Astrocyte (in vitro differentiated cells and primary cell): ENCODE measurements around the gene TULP4.
"Not testable (repeated sequence)": the region's sequence is repeated elsewhere in the genome, so short reads cannot be mapped to it uniquely, and the experiment has no call there.

Experiments
- EZH2 ChIP-seq: IDR thresholded peaks from 2 replicates; pipeline ENCODE4 v1.6.1; 2012; ENCODE audit warnings: mild to moderate bottlenecking, low read length, inconsistent platforms; ENCODE audit not compliant: insufficient read depth
- TF ChIP-seq, protein P1 (sequence below): IDR thresholded peaks from 2 replicates; pipeline ENCODE4 v1.5.1; 2011; ENCODE audit warnings: low read depth, mild to moderate bottlenecking, inconsistent platforms, low read length, moderate library complexity; ENCODE audit not compliant: insufficient read depth

- not testable (repeated sequence) for TF ChIP-seq EZH2
- TF ChIP-seq, protein P1, sequence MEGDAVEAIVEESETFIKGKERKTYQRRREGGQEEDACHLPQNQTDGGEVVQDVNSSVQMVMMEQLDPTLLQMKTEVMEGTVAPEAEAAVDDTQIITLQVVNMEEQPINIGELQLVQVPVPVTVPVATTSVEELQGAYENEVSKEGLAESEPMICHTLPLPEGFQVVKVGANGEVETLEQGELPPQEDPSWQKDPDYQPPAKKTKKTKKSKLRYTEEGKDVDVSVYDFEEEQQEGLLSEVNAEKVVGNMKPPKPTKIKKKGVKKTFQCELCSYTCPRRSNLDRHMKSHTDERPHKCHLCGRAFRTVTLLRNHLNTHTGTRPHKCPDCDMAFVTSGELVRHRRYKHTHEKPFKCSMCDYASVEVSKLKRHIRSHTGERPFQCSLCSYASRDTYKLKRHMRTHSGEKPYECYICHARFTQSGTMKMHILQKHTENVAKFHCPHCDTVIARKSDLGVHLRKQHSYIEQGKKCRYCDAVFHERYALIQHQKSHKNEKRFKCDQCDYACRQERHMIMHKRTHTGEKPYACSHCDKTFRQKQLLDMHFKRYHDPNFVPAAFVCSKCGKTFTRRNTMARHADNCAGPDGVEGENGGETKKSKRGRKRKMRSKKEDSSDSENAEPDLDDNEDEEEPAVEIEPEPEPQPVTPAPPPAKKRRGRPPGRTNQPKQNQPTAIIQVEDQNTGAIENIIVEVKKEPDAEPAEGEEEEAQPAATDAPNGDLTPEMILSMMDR: not testable (repeated sequence)
These were observed 33.2 kb downstream of the TULP4 start for GRCh38 chr6:158345444-158345843.
